HG02884 (cell line): ENCODE results near the gene TUBB3.
"Not testable (repeated sequence)": the region's sequence is repeated elsewhere in the genome, so short reads cannot be mapped to it uniquely, and the experiment has no call there.

Experiments used
- ATAC-seq: cut with Tn5 transposase; IDR thresholded peaks from one replicate; pipeline ENCODE4 v1.9.1; 2021; ENCODE audit warnings: mild to moderate bottlenecking, moderate library complexity; ENCODE audit not compliant: unreplicated experiment

The TUBB3 gene

GRCh38 chr16:89900885-89901284, 22.3 kb upstream of the TUBB3 start:
- ATAC-seq, result no peak

- no peak for ATAC-seq
These were observed 20.2 kb upstream of the TUBB3 start for GRCh38 chr16:89902980-89903379.

GRCh38 chr16:89903908-89904515, 19.1 kb upstream of the TUBB3 start:
- ATAC-seq, result no peak

GRCh38 chr16:89904606-89905510, 18.3 kb upstream of the TUBB3 start:
- ATAC-seq, result no peak

- no peak for ATAC-seq
These were observed 17.5 kb upstream of the TUBB3 start for GRCh38 chr16:89905511-89906139.

- ATAC-seq, result no peak
These were observed 16.8 kb upstream of the TUBB3 start for GRCh38 chr16:89906140-89907025.

GRCh38 chr16:89907055-89907814, 15.9 kb upstream of the TUBB3 start:
- no peak for ATAC-seq

GRCh38 chr16:89908236-89908635, 14.9 kb upstream of the TUBB3 start:
- no peak for ATAC-seq

GRCh38 chr16:89909777-89910716, 13.1 kb upstream of the TUBB3 start:
- ATAC-seq, result no peak

- ATAC-seq, result no peak
These were observed 12.3 kb upstream of the TUBB3 start for GRCh38 chr16:89910717-89911354.

GRCh38 chr16:89911375-89911774, 11.8 kb upstream of the TUBB3 start:
- no peak for ATAC-seq

- no peak for ATAC-seq
These were observed 11.0 kb upstream of the TUBB3 start for GRCh38 chr16:89912143-89912542.

GRCh38 chr16:89912627-89913026, 10.5 kb upstream of the TUBB3 start:
- no peak for ATAC-seq

- no peak for ATAC-seq
These were observed 9.4 kb upstream of the TUBB3 start for GRCh38 chr16:89913408-89914387.

GRCh38 chr16:89914642-89915285, 8.4 kb upstream of the TUBB3 start:
- ATAC-seq, result not testable (repeated sequence)

GRCh38 chr16:89915303-89916232, 7.6 kb upstream of the TUBB3 start:
- ATAC-seq, result no peak
